Activated CD4-positive, alpha-beta T cell treated with anti-CD3 and anti-CD28 coated beads, Interleukin-2, amount 10 ng/mL, durations not matched to agents 24 days and 14 days (primary cell): Measurements from ENCODE around the gene SFSWAP. TPM values are rescaled to one million over a fixed set of nuclear protein-coding genes. Genes with fewer than 3 reads are reported as not detected.

Experiments
- DNase-seq: peaks from one replicate; pipeline ENCODE4 v3.0.0; 2022
- H3K27ac Mint-ChIP-seq: one replicate; pipeline ENCODE4 v1.8.0; 2022; ENCODE audit warnings: mild to moderate bottlenecking, mixed read lengths
- H3K27me3 Mint-ChIP-seq: one replicate; pipeline ENCODE4 v1.8.0; 2022; ENCODE audit warnings: mixed read lengths
- H3K36me3 Mint-ChIP-seq: one replicate; pipeline ENCODE4 v1.8.0; 2022; ENCODE audit warnings: low read depth, mild to moderate bottlenecking, mixed read lengths
- H3K4me1 Mint-ChIP-seq: one replicate; pipeline ENCODE4 v1.8.0; 2021; ENCODE audit warnings: mixed read lengths
- H3K4me3 Mint-ChIP-seq: one replicate; pipeline ENCODE4 v1.8.0; 2022; ENCODE audit warnings: mild to moderate bottlenecking, moderate library complexity, mixed read lengths
- H3K9me3 Mint-ChIP-seq: one replicate; pipeline ENCODE4 v1.8.0; 2021; ENCODE audit warnings: mixed read lengths
- intact Hi-C: fragments of 100-400 bp; cut with micrococcal nuclease; formaldehyde crosslinking; loops from one replicate; pipeline ENCODE4 v1.15.1; 2023
- total RNA-seq: library from RNA; stranded (reverse); gene quantifications from 2 replicates; pipeline ENCODE4 v1.2.3, GENCODE V29; 2022

SFSWAP gene
- total RNA-seq, 1 donor from 2014 or later: 74.4 TPM

- H3K27ac Mint-ChIP-seq: no peak overlapping the region
- no peaks in the 10 kb centered on the region for H3K36me3 Mint-ChIP-seq
- intact Hi-C loops: no loop called here
- no peaks in the 10 kb centered on the region for H3K9me3 Mint-ChIP-seq
- no peaks in the 10 kb centered on the region for H3K4me1 Mint-ChIP-seq
- no peak for DNase-seq
- H3K4me3 Mint-ChIP-seq: no peak overlapping the region
- H3K27me3 Mint-ChIP-seq: peaks cover 10% of the 10 kb centered on the region
These were observed 126.0 kb downstream of the SFSWAP start for GRCh38 chr12:131836714-131837397.

DNA sequence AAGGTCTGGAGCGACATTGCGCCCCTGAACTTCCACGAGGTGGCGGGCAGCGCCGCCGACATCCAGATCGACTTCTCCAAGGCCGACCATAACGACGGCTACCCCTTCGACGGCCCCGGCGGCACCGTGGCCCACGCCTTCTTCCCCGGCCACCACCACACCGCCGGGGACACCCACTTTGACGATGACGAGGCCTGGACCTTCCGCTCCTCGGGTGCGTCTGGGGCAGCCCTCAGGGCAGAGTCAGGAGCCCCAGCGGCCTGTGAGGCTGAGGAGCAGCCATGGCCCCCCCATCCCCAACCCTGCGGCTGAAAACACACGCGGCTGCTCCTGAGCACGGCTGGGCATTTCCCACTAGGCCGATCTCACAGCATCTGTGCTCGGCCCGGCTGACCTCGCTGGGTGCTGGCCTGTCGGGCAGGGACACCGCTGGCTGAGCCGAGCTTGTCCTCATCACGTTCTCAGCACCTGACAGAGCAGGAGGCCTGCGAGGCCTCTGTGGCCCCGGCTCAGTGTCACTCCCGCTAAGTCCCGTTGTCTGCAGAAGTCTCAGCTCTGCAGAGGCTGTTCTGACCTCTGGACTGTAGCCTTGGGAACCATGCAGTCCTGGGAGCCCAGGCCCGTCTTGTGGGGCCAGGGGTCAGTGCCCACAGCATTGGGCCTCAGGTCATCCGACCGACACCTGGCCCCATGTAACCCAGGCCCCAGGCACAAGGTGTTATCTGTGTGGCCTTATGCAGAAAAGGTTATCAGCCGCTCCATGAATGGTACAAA lies 129.9 kb downstream of the SFSWAP start:
- Mint-ChIP-seq H3K4me1 (no peaks in the 10 kb centered on the region), H3K36me3 (no peaks in the 10 kb centered on the region), H3K9me3 (no peaks in the 10 kb centered on the region), H3K27ac (no peak overlapping the region), H3K27me3 (no peaks in the 10 kb centered on the region), H3K4me3 (no peak overlapping the region)
- no peak for DNase-seq
- intact Hi-C loops: no loop called here

DNA sequence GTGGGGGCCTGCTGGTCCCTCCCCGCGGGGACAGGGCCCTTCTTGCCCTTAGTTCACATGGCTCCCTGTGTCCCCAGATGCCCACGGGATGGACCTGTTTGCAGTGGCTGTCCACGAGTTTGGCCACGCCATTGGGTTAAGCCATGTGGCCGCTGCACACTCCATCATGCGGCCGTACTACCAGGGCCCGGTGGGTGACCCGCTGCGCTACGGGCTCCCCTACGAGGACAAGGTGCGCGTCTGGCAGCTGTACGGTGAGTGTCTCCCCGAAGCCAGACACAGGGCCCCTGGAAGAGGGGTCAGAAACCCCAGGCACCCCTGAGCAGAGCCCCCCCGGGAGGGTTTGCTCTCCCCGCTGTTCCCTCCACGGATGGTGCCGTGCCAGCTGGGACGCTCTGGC lies 130.7 kb downstream of the SFSWAP start:
- Mint-ChIP-seq H3K4me3 (no peak overlapping the region), H3K27me3 (no peaks in the 10 kb centered on the region), H3K36me3 (no peaks in the 10 kb centered on the region), H3K27ac (no peak overlapping the region), H3K4me1 (no peaks in the 10 kb centered on the region), H3K9me3 (no peaks in the 10 kb centered on the region)
- no peak for DNase-seq
- intact Hi-C loops: no loop called here

GRCh38 chr12:131842169-131842568 lies 131.3 kb downstream of the SFSWAP start:
- no peak for DNase-seq
- Mint-ChIP-seq H3K4me1 (no peaks in the 10 kb centered on the region), H3K4me3 (no peak overlapping the region), H3K27me3 (no peaks in the 10 kb centered on the region), H3K27ac (no peak overlapping the region), H3K9me3 (no peaks in the 10 kb centered on the region), H3K36me3 (no peaks in the 10 kb centered on the region)
- intact Hi-C loops: no loop called here

DNA sequence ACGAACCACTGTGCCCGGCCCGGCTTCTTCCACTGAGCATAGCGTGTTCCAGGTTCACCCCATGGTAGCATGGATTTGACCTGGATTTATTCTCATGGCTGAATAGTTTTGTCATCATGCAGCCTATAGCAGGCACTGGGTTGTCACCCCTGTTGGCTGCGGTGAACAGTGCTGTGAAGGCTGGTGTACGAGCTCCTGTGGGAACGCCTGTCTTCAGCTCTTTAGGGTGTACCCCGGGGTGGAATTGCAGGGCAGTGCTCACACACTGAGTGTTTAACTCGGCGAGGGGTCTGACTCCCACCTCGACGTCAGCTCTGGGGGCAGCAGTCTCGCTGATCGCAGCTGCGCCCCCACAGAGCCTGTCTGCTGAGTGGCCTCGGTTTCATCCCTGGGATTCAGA lies 132.6 kb downstream of the SFSWAP start:
- intact Hi-C loops: no loop called here
- no peaks in the 10 kb centered on the region for H3K27me3 Mint-ChIP-seq
- no peaks in the 10 kb centered on the region for H3K9me3 Mint-ChIP-seq
- no peak overlapping the region for H3K27ac Mint-ChIP-seq
- no peak overlapping the region for H3K4me3 Mint-ChIP-seq
- DNase-seq: no peak
- H3K36me3 Mint-ChIP-seq: no peaks in the 10 kb centered on the region
- H3K4me1 Mint-ChIP-seq: no peaks in the 10 kb centered on the region

DNA sequence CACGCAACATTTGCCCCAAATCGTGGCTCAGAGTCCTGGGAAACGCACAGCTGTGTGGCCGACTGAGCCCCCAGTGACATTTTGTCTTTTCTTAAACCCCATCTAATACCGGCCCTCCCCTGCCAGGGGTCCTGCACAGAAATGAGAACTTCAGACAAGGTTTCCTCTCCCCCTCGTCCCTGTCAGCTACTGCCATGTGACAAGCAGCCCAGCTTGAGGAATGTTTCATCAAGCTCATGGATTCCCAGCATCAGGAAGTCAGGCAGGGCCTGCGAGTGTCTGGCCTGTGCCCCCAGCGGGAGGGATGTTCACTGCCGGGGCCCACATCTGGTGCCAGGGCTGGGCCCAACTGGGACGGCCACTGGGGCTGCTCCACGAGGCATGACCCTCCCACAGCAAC lies 133.2 kb downstream of the SFSWAP start:
- Mint-ChIP-seq H3K9me3 (no peaks in the 10 kb centered on the region), H3K4me3 (no peak overlapping the region), H3K4me1 (no peaks in the 10 kb centered on the region), H3K36me3 (no peaks in the 10 kb centered on the region), H3K27ac (no peak overlapping the region), H3K27me3 (no peaks in the 10 kb centered on the region)
- intact Hi-C loops: no loop called here
- no peak for DNase-seq

- Mint-ChIP-seq H3K9me3 (no peaks in the 10 kb centered on the region), H3K36me3 (no peaks in the 10 kb centered on the region)
These were observed 133.8 kb downstream of the SFSWAP start for GRCh38 chr12:131844656-131845055.

GRCh38 chr12:131845121-131845520 lies 134.2 kb downstream of the SFSWAP start:
- DNase-seq: no peak
- Mint-ChIP-seq H3K9me3 (no peaks in the 10 kb centered on the region), H3K4me3 (no peak overlapping the region), H3K36me3 (no peaks in the 10 kb centered on the region), H3K27me3 (no peaks in the 10 kb centered on the region), H3K4me1 (no peaks in the 10 kb centered on the region), H3K27ac (no peak overlapping the region)
- intact Hi-C loops: no loop called here

More at GRCh38 chr12:131844656-131845055, 133.8 kb downstream of the SFSWAP start:
- Mint-ChIP-seq H3K27me3 (no peaks in the 10 kb centered on the region), H3K4me3 (no peak overlapping the region), H3K4me1 (no peaks in the 10 kb centered on the region), H3K27ac (no peak overlapping the region)
- no peak for DNase-seq
- intact Hi-C loops: no loop called here

GRCh38 chr12:131847456-131847855 lies 136.6 kb downstream of the SFSWAP start:
- H3K4me3 Mint-ChIP-seq: no peak overlapping the region
- no peaks in the 10 kb centered on the region for H3K27me3 Mint-ChIP-seq
- no peak for DNase-seq
- H3K9me3 Mint-ChIP-seq: no peaks in the 10 kb centered on the region
- H3K4me1 Mint-ChIP-seq: no peaks in the 10 kb centered on the region
- H3K36me3 Mint-ChIP-seq: no peaks in the 10 kb centered on the region
- intact Hi-C loops: no loop called here
- H3K27ac Mint-ChIP-seq: no peak overlapping the region

DNA sequence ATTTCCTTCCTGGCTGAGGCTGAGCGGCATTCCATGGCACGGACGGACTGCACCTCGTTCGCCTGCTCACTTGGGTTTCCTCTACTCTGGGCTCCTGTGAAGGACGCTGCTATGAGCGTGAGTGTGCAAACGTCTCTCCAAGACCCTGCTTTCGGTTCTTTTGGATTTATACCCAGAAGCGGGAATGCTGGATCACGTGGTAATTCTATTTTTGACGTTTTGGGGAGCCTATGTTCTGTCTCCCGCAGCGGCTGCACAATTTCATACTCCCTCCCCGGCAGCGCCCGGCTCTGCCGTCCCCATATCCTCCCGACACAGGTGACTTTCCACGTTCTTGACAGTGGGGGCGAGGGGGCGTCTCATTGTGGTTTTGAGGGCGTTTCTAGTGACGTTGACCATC lies 137.9 kb downstream of the SFSWAP start:
- Mint-ChIP-seq H3K4me3 (no peak overlapping the region), H3K27me3 (no peaks in the 10 kb centered on the region), H3K27ac (no peak overlapping the region), H3K4me1 (no peaks in the 10 kb centered on the region), H3K36me3 (no peaks in the 10 kb centered on the region), H3K9me3 (no peaks in the 10 kb centered on the region)
- no peak for DNase-seq
- intact Hi-C loops: no loop called here

Other genes with a start within 250 kb of the SFSWAP start
- gene MMP17, start 117.3 kb downstream of the SFSWAP start, total RNA-seq: 0.52 and 0.89 TPM in 2 replicates
- gene ULK1, start 183.5 kb downstream of the SFSWAP start, total RNA-seq: 25.3 and 25.7 TPM in 2 replicates
- gene PUS1, start 218.2 kb downstream of the SFSWAP start, total RNA-seq: 91.6 and 97.0 TPM in 2 replicates
- gene EP400, start 238.9 kb downstream of the SFSWAP start, total RNA-seq: 66.2 and 66.5 TPM in 2 replicates